Thoracic aorta (tissue), 2 donors: ENCODE results near the gene FSTL4. TPM values are rescaled to one million over a fixed set of nuclear protein-coding genes. Genes with fewer than 3 reads are reported as not detected.
A peak's percentile ranks its signal among the peaks of the same experiment; 100 is the strongest.

ENCODE experiments used
- ATAC-seq: fragments of 150-250 bp; one replicate; pipeline ENCODE4 v1.8.0; 2017; ENCODE audit warnings: low read depth; ENCODE audit not compliant: insufficient number of reproducible peaks, low FRiP score
- DNase-seq: peaks from one replicate; pipeline ENCODE4 v3.0.0-alpha.2; 2020; ENCODE audit warnings: low spot score
- H3K27ac ChIP-seq, 2 donors: fragments of 200-600 bp; sonication (generic); 1 replicate in 1 of 2; 2 replicates in 1 of 2; pipeline ENCODE4 v1.5.1; 2016; ENCODE audit warnings: mild to moderate bottlenecking in 2 of 2, moderate library complexity in 2 of 2
- H3K27me3 ChIP-seq: fragments of 200-600 bp; sonication (generic); replicated peaks from 2 replicates; pipeline ENCODE4 v1.6.0; 2016; ENCODE audit warnings: mild to moderate bottlenecking; ENCODE audit not compliant: insufficient read depth
- H3K36me3 ChIP-seq: fragments of 200-600 bp; sonication (generic); one replicate; pipeline ENCODE4 v1.5.1; 2016
- H3K4me1 ChIP-seq, 2 donors: fragments of 200-600 bp; sonication (generic); 1 replicate in 1 of 2; 2 replicates in 1 of 2; pipeline versions ENCODE4 v1.5.1 to v1.6.0; 2016; ENCODE audit warnings: low read depth in 2 of 2, mild to moderate bottlenecking in 1 of 2; ENCODE audit not compliant: control insufficient read depth in 1 of 2
- H3K4me3 ChIP-seq: fragments of 200-600 bp; sonication (generic); 2 replicates; pipeline ENCODE4 v1.5.1; 2016; ENCODE audit warnings: mild to moderate bottlenecking
- H3K9me3 ChIP-seq: fragments of 200-600 bp; sonication (generic); 2 replicates; pipeline ENCODE4 v1.5.1; 2016
- total RNA-seq, 2 donors: library from RNA; depleted of rRNA; stranded (reverse); fragments of >200 nt; gene quantifications; one replicate each; pipeline versions ENCODE4 v1.1.0 to v1.2.3, GENCODE V29; 2016
- TF ChIP-seq, protein P1 (sequence below): fragments of 200-600 bp; sonication (generic); IDR thresholded peaks from one replicate; pipeline ENCODE4 v1.5.1; 2019; ENCODE audit warnings: antibody characterized with exemption

The FSTL4 gene
- total RNA-seq, 2 donors from 2014 or later = not detected

DNA sequence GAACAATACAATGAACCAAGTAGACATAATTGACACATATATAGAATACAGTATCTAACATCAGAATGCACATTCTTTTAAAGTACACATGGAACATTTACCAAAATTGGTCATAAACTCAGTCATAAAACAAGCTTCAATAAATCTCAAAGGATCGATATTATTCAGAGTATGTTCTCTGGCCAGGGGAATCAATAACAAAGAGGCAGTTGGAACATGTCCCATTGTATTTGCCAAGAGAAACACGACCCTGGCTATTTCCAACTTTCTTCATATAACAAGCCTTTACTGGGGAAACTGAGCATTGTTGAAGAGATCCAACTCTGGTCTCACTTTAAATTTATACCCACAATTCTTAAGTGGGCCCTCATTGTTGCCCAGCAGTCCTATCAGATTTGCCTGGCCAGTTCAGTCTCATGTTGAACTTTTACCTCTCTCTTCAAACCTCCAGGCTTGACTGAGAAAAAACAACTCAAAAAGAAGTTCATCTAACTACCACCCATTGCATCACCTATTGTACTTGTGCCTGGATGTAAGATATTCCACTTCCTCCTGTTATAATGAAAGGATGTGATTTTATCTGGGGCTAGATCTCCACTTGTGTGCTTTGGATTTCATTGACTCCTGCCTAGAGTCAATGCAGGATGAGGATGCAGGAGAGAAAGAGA is 398.1 kb downstream of the FSTL4 start:
- DNase-seq = no peak
- Histone ChIP-seq H3K36me3 (no peaks in the 10 kb centered on the region), H3K9me3 (no peaks in the 10 kb centered on the region), H3K4me1 (no peaks in the 10 kb centered on the region), H3K27me3 (no peaks in the 10 kb centered on the region), H3K27ac (no peak overlapping the region), H3K4me3 (no peak overlapping the region)
- TF ChIP-seq, protein P1, sequence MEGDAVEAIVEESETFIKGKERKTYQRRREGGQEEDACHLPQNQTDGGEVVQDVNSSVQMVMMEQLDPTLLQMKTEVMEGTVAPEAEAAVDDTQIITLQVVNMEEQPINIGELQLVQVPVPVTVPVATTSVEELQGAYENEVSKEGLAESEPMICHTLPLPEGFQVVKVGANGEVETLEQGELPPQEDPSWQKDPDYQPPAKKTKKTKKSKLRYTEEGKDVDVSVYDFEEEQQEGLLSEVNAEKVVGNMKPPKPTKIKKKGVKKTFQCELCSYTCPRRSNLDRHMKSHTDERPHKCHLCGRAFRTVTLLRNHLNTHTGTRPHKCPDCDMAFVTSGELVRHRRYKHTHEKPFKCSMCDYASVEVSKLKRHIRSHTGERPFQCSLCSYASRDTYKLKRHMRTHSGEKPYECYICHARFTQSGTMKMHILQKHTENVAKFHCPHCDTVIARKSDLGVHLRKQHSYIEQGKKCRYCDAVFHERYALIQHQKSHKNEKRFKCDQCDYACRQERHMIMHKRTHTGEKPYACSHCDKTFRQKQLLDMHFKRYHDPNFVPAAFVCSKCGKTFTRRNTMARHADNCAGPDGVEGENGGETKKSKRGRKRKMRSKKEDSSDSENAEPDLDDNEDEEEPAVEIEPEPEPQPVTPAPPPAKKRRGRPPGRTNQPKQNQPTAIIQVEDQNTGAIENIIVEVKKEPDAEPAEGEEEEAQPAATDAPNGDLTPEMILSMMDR = no peak
- ATAC-seq = no peak

DNA sequence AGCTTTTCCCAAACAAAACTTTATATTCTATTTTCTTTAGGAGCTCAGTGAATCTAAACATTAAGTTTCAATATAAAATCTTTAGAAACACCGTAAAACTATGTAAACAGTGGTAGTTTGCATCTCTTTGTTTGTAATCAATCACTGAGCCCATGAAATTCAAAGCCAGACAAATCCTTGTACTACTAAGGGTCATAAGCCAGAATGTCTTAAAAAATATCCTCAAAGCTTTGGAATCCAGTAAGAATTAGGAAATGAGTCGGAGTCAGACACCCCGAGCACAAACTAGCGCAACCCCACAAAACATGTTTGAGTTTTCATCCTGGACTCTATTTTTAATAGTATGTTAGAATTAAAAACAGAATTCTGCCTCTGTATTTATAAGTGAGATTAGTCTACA is 406.7 kb downstream of the FSTL4 start:
- ATAC-seq (no peak), DNase-seq (no peak)
- peak overlapping the region in 1 of 2 donors; percentile 27 for H3K27ac ChIP-seq
- H3K9me3 ChIP-seq = no peaks in the 10 kb centered on the region
- peak overlapping the region; percentile 8 for H3K4me3 ChIP-seq
- no peaks in the 10 kb centered on the region for H3K36me3 ChIP-seq
- H3K4me1 ChIP-seq = no peaks in the 10 kb centered on the region
- TF ChIP-seq, protein P1 = no peak
- H3K27me3 ChIP-seq = no peaks in the 10 kb centered on the region

DNA sequence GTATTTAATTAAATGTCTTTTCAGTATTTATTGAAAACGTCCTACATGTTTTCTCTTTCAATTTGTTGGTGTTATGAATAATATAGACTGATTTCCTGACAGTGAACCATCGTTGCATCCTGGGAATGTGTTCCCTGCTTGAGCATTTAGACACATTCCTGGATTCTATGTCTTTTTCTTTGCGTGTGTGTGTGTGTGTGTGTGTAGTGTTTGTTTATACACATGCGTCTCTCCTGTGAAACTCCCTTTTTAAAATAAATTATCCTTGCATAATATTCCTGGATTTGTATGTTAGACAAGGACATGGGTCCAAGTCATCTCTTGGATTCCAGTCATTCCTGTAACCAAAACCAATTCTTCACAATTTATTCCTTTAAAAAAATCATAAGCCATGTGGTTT is 407.1 kb downstream of the FSTL4 start:
- Histone ChIP-seq H3K27ac (peak overlapping the region in 1 of 2 donors; percentile 27), H3K36me3 (no peaks in the 10 kb centered on the region), H3K4me1 (no peaks in the 10 kb centered on the region), H3K9me3 (no peaks in the 10 kb centered on the region), H3K27me3 (no peaks in the 10 kb centered on the region), H3K4me3 (no peak overlapping the region)
- ATAC-seq (no peak), DNase-seq (no peak)
- TF ChIP-seq, protein P1 = no peak

DNA sequence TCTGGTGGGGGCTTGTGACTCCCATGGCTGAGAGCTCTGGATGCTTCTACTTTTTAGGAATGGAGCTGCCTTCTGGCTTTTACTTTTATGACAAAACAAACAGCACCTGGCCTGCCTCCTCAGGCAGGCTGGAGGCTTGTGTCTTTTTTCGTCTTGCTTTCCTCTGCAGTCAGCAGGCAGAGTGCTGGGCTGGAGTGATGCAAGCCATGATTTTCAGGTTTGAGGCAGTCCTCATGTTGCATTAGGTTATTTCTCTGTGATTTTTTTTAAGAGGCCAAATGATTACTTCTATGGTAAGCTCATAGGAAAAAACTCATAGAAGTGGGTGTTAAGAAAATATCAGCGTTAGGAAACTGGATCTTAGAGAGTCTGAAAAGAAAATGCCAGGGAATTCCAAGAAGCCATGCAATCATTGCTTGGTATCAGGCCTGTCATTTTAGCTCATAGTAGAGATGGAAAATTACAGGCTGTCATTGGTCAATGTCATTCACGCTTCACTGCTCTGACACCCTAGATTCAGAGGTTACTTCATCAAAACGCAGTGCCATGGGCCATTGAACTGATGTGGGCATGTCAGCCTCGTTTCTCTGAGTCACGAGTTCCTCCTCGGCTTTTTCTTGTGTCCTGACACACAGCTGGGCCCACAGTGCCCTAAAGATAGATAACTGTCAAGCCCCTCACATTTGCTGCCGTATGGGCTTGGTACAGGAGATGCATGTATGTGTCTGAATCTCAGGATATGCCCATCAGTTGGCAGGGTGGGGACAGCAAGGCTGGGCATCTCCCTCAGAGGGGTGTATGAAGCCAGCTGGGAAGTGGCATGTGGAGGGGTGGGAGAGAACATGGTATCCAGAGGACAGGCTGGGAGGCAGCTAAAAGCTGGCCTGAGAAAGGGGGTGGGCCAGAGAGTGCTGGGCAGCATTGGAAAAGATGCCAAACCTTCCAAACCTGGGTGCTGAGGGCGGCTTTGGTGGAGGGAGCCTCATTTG is 408.7 kb downstream of the FSTL4 start:
- TF ChIP-seq, protein P1 = no peak
- Histone ChIP-seq H3K27ac (no peak overlapping the region), H3K36me3 (no peaks in the 10 kb centered on the region), H3K4me3 (no peak overlapping the region), H3K27me3 (no peaks in the 10 kb centered on the region), H3K9me3 (no peaks in the 10 kb centered on the region), H3K4me1 (no peaks in the 10 kb centered on the region)
- ATAC-seq (no peak), DNase-seq (no peak)

DNA sequence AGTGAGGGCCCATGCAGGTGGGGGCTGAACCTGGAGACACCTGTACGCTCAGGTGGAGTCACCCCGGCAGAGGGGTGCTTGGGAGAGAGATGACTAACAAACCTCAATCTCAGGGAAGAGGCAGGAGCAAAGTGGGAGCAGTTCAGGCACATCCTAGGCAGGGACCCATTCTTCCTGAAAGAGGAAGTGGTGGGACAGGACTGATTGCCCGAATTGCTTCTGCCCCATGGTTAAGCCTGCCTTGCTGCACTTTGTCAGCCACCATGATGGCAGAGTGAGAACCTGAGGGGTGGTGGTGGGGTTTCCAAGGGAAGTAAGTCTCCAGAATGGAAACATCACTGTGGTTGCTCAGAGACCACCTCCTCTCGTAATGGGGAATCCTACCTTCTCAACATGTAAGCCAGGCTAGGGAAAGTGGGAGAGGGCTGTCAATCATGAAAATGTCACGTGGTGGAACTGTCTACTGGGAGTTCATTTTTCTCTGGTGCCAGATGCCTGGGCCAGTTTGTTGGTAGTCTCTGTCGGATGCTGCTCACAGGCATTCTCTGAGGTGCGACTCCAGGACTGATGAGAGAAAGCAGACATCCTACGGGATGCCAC is 410.2 kb downstream of the FSTL4 start:
- Histone ChIP-seq H3K9me3 (no peaks in the 10 kb centered on the region), H3K4me3 (no peak overlapping the region), H3K4me1 (no peaks in the 10 kb centered on the region), H3K36me3 (no peaks in the 10 kb centered on the region), H3K27ac (no peak overlapping the region), H3K27me3 (no peaks in the 10 kb centered on the region)
- TF ChIP-seq, protein P1 = no peak
- ATAC-seq = no peak
- no peak for DNase-seq
